ENCODE data around the gene RPL18A.

- TF ChIP-seq, protein P1, sequence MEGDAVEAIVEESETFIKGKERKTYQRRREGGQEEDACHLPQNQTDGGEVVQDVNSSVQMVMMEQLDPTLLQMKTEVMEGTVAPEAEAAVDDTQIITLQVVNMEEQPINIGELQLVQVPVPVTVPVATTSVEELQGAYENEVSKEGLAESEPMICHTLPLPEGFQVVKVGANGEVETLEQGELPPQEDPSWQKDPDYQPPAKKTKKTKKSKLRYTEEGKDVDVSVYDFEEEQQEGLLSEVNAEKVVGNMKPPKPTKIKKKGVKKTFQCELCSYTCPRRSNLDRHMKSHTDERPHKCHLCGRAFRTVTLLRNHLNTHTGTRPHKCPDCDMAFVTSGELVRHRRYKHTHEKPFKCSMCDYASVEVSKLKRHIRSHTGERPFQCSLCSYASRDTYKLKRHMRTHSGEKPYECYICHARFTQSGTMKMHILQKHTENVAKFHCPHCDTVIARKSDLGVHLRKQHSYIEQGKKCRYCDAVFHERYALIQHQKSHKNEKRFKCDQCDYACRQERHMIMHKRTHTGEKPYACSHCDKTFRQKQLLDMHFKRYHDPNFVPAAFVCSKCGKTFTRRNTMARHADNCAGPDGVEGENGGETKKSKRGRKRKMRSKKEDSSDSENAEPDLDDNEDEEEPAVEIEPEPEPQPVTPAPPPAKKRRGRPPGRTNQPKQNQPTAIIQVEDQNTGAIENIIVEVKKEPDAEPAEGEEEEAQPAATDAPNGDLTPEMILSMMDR (IDR thresholded peaks at IDR 0.05): no peak
- TF ChIP-seq, protein P2, sequence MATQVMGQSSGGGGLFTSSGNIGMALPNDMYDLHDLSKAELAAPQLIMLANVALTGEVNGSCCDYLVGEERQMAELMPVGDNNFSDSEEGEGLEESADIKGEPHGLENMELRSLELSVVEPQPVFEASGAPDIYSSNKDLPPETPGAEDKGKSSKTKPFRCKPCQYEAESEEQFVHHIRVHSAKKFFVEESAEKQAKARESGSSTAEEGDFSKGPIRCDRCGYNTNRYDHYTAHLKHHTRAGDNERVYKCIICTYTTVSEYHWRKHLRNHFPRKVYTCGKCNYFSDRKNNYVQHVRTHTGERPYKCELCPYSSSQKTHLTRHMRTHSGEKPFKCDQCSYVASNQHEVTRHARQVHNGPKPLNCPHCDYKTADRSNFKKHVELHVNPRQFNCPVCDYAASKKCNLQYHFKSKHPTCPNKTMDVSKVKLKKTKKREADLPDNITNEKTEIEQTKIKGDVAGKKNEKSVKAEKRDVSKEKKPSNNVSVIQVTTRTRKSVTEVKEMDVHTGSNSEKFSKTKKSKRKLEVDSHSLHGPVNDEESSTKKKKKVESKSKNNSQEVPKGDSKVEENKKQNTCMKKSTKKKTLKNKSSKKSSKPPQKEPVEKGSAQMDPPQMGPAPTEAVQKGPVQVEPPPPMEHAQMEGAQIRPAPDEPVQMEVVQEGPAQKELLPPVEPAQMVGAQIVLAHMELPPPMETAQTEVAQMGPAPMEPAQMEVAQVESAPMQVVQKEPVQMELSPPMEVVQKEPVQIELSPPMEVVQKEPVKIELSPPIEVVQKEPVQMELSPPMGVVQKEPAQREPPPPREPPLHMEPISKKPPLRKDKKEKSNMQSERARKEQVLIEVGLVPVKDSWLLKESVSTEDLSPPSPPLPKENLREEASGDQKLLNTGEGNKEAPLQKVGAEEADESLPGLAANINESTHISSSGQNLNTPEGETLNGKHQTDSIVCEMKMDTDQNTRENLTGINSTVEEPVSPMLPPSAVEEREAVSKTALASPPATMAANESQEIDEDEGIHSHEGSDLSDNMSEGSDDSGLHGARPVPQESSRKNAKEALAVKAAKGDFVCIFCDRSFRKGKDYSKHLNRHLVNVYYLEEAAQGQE (IDR thresholded peaks at IDR 0.05; ENCODE audit: insufficient read depth in 1 of 2, low read depth in 2 of 2, low read length in 1 of 2): no peak
- TF ChIP-seq POLR2AphosphoS5 (IDR thresholded peaks at IDR 0.05; ENCODE audit: low read depth, low read length) (no peak), TCF7L2 (IDR thresholded peaks at IDR 0.05; ENCODE audit: low read depth, low read length) (no peak), SIN3A (IDR thresholded peaks at IDR 0.05; ENCODE audit: borderline replicate concordance, insufficient read depth, low read depth, low read length) (no peak)
Observed at GRCh38 chr19:17888260-17888659, 28.6 kb downstream of the RPL18A start.

Measured in Panc1 (cell line).